Skeletal muscle tissue (tissue), 4 donors: Measurements from ENCODE around the gene HOXB4. TPM values are rescaled to one million over a fixed set of nuclear protein-coding genes. Genes with fewer than 3 reads are reported as not detected.
A peak's percentile ranks its signal among the peaks of the same experiment; 100 is the strongest.

Source experiments
- H3K27ac ChIP-seq: one replicate; pipeline ENCODE4 v1.7.0; 2013; ENCODE audit warnings: mild to moderate bottlenecking, low read depth, low read length, inconsistent platforms
- H3K27me3 ChIP-seq, 3 donors: one replicate each; pipeline ENCODE4 v1.7.0; 2013; ENCODE audit warnings: low read length in 3 of 3; ENCODE audit not compliant: control insufficient read depth in 3 of 3, insufficient read depth in 3 of 3
- H3K36me3 ChIP-seq, 3 donors: one replicate each; pipeline ENCODE4 v1.7.0; 2013; ENCODE audit warnings: low read length in 3 of 3; ENCODE audit not compliant: control insufficient read depth in 3 of 3, insufficient read depth in 3 of 3
- H3K4me1 ChIP-seq, 3 donors: one replicate each; pipeline ENCODE4 v1.7.0; 2013; ENCODE audit warnings: low read length in 3 of 3, mild to moderate bottlenecking in 3 of 3; ENCODE audit not compliant: control insufficient read depth in 3 of 3, insufficient read depth in 3 of 3
- H3K4me3 ChIP-seq, 3 donors: one replicate each; pipeline ENCODE4 v1.7.0; 2013; ENCODE audit warnings: low read length in 3 of 3
- H3K9ac ChIP-seq, 3 donors: one replicate each; pipeline ENCODE4 v1.7.0; 2013; ENCODE audit warnings: low read length in 3 of 3, mild to moderate bottlenecking in 3 of 3, moderate library complexity in 2 of 3, low read depth in 1 of 3
- H3K9me3 ChIP-seq, 3 donors: one replicate each; pipeline ENCODE4 v1.7.0; 2013; ENCODE audit warnings: low read length in 3 of 3; ENCODE audit not compliant: control insufficient read depth in 3 of 3
- total RNA-seq: library from RNA; depleted of rRNA; stranded (reverse); fragments of >200 nt; gene quantifications from one replicate; pipeline ENCODE4 v1.2.3, GENCODE V29; 2014
- donor health status: Osteomylitis.

The HOXB4 gene
- total RNA-seq, 1 donor from 2014 or later: 1.0 TPM

DNA sequence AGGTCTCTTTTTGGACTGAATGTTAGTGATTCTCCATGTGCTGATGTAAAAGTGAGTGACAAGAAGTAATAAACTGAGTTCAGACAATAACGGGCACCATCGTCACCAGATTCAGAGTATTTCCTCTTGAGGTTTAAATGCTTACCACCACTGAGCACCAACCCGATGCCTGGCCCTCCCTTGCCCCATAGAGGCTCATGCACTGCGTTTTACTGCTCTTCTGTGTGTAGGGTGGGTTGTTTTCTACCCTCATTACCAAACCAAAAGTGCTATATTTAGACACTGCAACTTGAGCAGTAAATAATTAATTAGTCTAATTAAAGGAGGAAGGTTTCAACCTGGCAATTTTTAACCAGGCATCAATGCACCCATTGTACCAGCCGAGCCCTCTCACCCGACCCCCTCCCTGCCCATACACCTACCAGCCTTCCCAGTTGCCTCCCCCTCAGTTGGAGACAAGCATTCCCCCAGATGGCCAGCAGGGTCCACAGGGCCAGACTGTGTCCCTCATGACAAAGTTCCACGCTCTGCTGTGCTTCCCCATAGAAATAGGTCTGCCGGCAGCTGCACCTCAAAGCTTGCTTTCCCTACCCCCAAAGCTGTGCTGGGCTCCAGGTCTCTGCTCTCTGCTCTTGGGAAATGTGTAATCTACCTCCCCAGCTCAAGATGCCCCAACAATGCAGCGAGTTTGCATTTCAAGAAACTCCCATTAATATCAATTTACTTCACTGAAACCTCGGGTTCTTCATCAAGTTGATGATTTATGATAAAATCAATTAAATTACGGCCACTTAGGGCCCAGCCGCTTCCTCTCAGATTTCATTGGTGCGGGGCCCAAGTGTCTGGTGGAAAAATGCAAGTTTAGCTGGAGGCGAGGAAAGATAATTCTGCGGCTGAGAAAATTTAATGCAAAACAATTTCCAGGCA is 16.0 kb downstream of the HOXB4 start:
- Histone ChIP-seq H3K9me3 (no peaks in the 10 kb centered on the region), H3K27ac (no peak overlapping the region), H3K36me3 (peaks cover 0 to 5% (median 0%) of the 10 kb centered on the region in 3 donors), H3K4me1 (peaks cover 4 to 25% (median 10%) of the 10 kb centered on the region in 3 donors), H3K27me3 (peaks cover 19 to 90% (median 60%) of the 10 kb centered on the region in 3 donors), H3K4me3 (no peak overlapping the region), H3K9ac (no peak overlapping the region)

DNA sequence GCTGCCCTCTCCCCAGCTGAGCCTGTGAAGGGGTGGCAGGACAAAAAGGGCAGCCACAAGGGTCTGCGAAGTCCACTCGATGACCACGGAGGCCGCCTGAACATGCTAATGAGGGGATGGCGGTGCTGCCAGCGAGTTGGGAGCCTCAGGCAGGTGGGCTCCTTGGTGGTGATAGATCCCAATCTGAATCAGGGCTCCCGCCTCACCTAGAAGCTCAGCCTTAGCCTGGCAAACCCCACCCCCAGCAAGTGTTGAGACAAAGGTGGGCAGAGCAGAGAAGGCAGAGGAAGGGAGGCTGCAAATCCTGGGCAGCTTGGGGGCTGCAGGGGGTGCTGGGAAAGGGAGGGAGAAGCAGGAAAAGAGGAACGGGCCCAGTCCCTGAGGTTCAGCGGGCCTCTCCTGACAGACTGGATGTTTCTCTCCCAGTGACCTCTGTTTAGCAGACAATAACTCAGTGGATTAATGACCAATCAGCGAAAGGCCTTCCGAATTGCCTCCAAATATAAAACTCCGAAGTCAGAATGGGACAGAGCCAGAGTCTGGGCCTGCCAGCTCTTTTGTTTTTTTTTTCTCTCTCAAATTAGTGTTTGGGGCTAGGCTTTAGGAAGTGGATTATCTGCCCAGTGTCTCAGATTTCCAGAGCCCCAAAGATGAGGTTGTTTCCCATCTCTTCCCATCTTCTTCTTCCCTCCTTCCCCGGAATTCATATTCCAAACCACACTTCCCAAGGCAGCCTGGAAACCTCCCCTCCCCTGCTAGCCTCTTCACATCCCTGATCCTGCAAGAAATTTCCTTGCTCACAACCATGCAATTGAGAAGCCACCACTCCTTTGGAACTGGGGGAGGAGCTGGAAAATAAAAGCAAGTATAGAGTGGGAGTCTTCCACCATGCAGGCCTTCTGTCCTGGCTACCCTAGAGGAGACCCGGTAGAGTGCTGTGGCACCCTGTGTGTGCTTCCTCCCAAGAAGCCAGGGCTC is 18.0 kb downstream of the HOXB4 start:
- H3K27me3 ChIP-seq: peaks cover 9 to 80% (median 48%) of the 10 kb centered on the region in 3 donors
- H3K36me3 ChIP-seq: peaks cover 0 to 5% (median 0%) of the 10 kb centered on the region in 3 donors
- H3K9me3 ChIP-seq: no peaks in the 10 kb centered on the region
- no peak overlapping the region for H3K4me3 ChIP-seq
- peaks cover 3 to 17% (median 5%) of the 10 kb centered on the region in 3 donors for H3K4me1 ChIP-seq
- H3K27ac ChIP-seq: no peak overlapping the region
- no peak overlapping the region for H3K9ac ChIP-seq

GRCh38 chr17:48559122-48559839 is 18.9 kb downstream of the HOXB4 start:
- Histone ChIP-seq H3K9me3 (no peaks in the 10 kb centered on the region), H3K4me3 (no peak overlapping the region), H3K4me1 (peaks cover 0 to 13% (median 3%) of the 10 kb centered on the region in 3 donors), H3K9ac (no peak overlapping the region), H3K36me3 (peaks cover 0 to 5% (median 0%) of the 10 kb centered on the region in 3 donors), H3K27me3 (peaks cover 6 to 80% (median 48%) of the 10 kb centered on the region in 3 donors), H3K27ac (no peak overlapping the region)

DNA sequence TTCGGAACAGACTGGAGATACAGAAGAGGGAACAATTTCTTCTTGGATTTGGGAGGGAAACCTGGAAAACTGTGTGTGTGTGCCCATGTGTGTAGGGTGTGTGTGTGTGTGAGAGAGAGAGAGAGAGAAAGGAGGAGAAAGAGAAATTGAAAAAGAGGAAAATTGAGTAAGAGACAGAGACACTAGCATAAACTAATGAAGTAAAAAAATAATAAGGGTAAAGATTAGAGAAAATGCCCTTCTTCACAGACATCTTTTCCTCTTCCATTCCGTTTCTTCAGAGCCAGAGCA is 19.4 kb downstream of the HOXB4 start:
- no peak overlapping the region for H3K27ac ChIP-seq
- no peak overlapping the region for H3K4me3 ChIP-seq
- peaks cover 7 to 84% (median 53%) of the 10 kb centered on the region in 3 donors for H3K27me3 ChIP-seq
- H3K4me1 ChIP-seq: peaks cover 0 to 14% (median 3%) of the 10 kb centered on the region in 3 donors
- H3K9me3 ChIP-seq: no peaks in the 10 kb centered on the region
- H3K9ac ChIP-seq: no peak overlapping the region
- H3K36me3 ChIP-seq: peaks cover 0 to 5% (median 0%) of the 10 kb centered on the region in 3 donors

DNA sequence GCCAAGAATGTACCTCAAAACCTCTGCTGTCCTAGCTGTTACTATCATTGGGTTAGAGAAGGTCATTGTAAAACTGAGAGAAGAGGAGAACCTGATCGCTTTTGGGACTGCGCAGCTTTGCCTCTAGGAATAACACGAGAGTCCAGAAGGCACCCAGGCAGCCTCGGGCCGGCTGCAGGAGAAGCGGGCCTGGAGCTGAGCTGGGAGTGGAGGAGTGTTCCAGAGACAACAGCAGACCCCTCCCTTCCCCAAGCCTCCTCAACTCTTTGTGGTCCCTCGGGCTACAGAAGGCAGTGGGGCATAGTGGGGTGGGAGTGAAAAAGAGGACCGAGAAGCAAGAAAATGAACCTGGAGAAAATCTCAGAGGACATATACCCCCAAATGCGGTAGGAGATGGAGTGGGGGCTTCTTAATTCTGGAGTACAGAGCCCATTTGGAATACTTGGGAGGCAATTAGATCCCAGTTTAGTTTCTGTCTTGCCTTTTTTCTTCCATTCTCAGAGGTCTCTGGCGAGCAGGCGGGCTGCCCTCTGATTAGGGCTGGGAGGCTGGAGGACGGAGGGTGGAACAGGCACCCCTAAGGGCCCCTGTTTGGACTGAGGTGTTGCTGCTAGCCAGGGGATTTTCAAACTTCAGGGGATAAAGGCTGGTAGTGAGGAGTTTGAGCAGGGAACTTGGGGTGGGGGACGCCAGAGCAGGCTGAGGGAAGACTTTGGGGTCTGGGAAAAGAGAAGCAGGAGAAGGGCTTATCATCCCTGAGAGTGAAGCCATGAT is 19.9 kb downstream of the HOXB4 start:
- H3K9ac ChIP-seq: no peak overlapping the region
- peaks cover 0 to 5% (median 0%) of the 10 kb centered on the region in 3 donors for H3K36me3 ChIP-seq
- H3K9me3 ChIP-seq: no peaks in the 10 kb centered on the region
- peaks cover 7 to 84% (median 50%) of the 10 kb centered on the region in 3 donors for H3K27me3 ChIP-seq
- no peak overlapping the region for H3K27ac ChIP-seq
- H3K4me3 ChIP-seq: no peak overlapping the region
- peaks cover 0 to 14% (median 3%) of the 10 kb centered on the region in 3 donors for H3K4me1 ChIP-seq

GRCh38 chr17:48556576-48557401 is 21.4 kb downstream of the HOXB4 start:
- Histone ChIP-seq H3K36me3 (peaks cover 0 to 2% (median 0%) of the 10 kb centered on the region in 3 donors), H3K4me3 (no peak overlapping the region), H3K9me3 (no peaks in the 10 kb centered on the region), H3K4me1 (peaks cover 0 to 14% (median 3%) of the 10 kb centered on the region in 3 donors), H3K9ac (peak overlapping the region in 1 of 3 donors; percentile 33), H3K27me3 (peaks cover 7 to 82% (median 55%) of the 10 kb centered on the region in 3 donors), H3K27ac (no peak overlapping the region)

DNA sequence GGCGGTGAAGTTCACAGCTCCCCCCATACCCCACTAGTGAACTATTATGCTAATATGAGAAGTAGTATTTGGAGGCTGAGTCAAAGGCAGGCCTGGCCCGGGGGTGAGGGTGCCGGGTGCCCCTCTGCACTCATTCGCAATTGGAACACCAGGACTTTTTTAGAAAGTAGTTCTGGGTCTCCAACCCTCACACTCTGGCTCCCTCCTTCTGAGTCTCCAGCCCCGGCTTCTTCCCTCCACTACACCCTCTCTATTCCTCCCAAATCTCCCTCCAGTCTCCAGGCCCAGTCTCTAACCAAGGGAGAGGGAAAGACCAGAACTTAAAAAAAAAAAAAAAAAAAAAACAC is 21.9 kb downstream of the HOXB4 start:
- Histone ChIP-seq H3K4me3 (no peak overlapping the region), H3K4me1 (peaks cover 0 to 14% (median 3%) of the 10 kb centered on the region in 3 donors), H3K36me3 (peaks cover 0 to 2% (median 0%) of the 10 kb centered on the region in 3 donors), H3K9ac (no peak overlapping the region), H3K27me3 (peaks cover 7 to 82% (median 59%) of the 10 kb centered on the region in 3 donors), H3K27ac (no peak overlapping the region), H3K9me3 (no peaks in the 10 kb centered on the region)

DNA sequence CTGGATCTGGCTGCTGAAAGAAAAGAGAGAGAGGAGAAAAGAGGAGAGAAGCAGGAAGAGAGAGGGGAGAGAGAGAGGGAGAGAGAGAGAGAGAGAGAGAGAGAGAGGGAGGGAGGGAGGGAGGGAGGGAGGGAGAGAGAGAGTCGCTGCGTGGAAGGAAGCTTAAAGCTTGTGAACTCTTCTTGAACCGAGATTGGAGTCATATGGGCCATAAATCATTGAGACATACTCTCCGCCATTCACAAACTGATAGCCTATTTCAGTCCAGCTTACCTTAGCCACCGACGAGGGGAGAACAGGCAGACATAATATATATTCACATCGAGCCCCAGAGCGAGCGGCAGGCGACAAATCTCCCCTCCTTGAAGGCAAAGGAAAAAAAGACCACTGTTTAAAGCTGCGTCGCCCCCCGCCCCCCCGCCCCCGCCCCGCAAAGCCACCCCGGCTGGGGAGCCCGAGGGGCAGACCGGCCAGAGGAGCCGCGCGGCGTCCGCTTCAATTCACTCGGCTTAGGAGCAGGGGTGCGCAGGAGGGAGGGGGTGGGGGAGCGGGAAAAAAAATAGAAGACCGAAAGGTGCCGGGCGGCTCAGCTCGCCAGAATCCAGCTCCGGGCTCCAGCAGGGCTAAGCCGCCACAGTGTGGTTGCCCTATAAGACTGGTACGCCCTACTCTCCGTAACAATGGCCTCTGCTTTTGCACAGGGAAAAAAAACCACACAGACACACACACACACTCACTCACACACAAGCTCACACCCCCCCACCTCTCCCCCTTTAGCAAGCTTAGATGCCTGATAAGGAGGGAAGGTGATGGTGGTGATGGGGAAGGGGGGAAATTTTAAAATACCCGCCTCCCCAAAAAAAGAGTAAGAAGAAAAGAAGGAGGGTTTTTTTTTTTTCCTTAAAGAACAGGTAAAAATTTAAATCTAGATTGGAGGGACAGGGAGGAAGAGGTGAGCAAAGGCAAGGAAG is 22.6 kb downstream of the HOXB4 start:
- H3K4me3 ChIP-seq: peak overlapping the region in 1 of 3 donors; percentile 64
- H3K27ac ChIP-seq: no peak overlapping the region
- H3K27me3 ChIP-seq: peaks cover 7 to 82% (median 59%) of the 10 kb centered on the region in 3 donors
- no peaks in the 10 kb centered on the region for H3K9me3 ChIP-seq
- H3K4me1 ChIP-seq: peaks cover 0 to 13% (median 3%) of the 10 kb centered on the region in 3 donors
- peak overlapping the region in 1 of 3 donors; percentile 74 for H3K9ac ChIP-seq
- H3K36me3 ChIP-seq: peaks cover 0 to 2% (median 0%) of the 10 kb centered on the region in 3 donors
